Measurements from ENCODE around the gene ALPK3. TPM values are rescaled to one million over a fixed set of nuclear protein-coding genes. Genes with fewer than 3 reads are reported as not detected.

Gene ALPK3
- total RNA-seq, 1 experiment from 2014 or later, result 17.7 TPM

DNA sequence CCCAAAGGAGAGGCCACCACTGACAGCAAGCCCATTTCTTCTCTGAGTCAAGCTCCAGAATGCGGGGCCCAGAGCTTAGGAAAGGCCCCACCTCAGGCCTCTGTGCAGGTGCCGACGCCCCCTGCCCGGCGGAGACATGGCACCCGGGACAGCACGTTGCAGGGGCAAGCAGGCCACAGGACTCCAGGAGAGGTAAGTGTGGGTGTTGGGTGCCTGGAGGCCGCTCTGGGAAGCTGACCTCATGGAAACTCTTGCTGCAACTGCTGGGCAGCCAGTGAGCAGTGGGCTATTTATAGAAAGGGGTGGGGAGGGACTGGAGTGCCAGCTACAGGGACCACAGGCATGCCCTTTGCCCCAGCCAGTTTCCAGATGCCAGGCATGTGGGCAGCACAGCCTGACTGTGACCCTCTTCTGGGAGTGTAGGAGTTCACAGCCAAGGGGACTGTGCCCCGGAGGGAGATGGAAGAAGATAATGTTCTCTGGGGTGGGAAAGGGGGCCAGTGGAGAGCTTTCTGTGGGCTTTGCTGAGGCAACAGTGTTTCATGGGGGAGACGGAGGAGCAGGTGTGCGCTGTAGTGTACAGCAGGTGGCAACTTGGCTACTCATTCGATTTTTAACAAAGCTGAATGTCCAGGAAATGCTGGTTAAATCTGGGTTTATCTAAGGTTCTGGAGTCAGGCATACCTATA is 23.7 kb downstream of the ALPK3 start:
- no peaks in the 10 kb centered on the region for H3K27me3 Mint-ChIP-seq (ENCODE audit: low read depth)
- H3K27ac ChIP-seq (ENCODE audit: insufficient read length, low read depth, low read length), result no peak overlapping the region
- H2AK5ac ChIP-seq (ENCODE audit: insufficient read length, low read length), result no peak overlapping the region
- no peak overlapping the region for H2BK15ac ChIP-seq (ENCODE audit: low read depth, low read length)
- H3K27me3 ChIP-seq (ENCODE audit: insufficient read depth, low read length), result no peaks in the 10 kb centered on the region
- H3K27ac Mint-ChIP-seq, result peak overlapping the region in 1 of 3 experiments; percentile 35; a peak in 1 of 7 replicates
- H4K8ac ChIP-seq (replicated peaks; ENCODE audit: insufficient read length, low read depth, low read length), result no peak overlapping the region
- TF ChIP-seq, protein P1, sequence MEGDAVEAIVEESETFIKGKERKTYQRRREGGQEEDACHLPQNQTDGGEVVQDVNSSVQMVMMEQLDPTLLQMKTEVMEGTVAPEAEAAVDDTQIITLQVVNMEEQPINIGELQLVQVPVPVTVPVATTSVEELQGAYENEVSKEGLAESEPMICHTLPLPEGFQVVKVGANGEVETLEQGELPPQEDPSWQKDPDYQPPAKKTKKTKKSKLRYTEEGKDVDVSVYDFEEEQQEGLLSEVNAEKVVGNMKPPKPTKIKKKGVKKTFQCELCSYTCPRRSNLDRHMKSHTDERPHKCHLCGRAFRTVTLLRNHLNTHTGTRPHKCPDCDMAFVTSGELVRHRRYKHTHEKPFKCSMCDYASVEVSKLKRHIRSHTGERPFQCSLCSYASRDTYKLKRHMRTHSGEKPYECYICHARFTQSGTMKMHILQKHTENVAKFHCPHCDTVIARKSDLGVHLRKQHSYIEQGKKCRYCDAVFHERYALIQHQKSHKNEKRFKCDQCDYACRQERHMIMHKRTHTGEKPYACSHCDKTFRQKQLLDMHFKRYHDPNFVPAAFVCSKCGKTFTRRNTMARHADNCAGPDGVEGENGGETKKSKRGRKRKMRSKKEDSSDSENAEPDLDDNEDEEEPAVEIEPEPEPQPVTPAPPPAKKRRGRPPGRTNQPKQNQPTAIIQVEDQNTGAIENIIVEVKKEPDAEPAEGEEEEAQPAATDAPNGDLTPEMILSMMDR (conservative IDR thresholded peaks at IDR 0.05), result no peak
- H2BK5ac ChIP-seq (ENCODE audit: insufficient read length, low read length), result no peak overlapping the region
- no peak overlapping the region for H2AFZ ChIP-seq (ENCODE audit: low read length)
- no peak overlapping the region for H3K4me3 Mint-ChIP-seq
- H3K36me3 Mint-ChIP-seq (ENCODE audit: insufficient read depth in 1 of 3, low read depth in 3 of 3), result peaks cover 2 to 25% (median 6%) of the 10 kb centered on the region in 3 experiments; a peak in 5 of 7 replicates
- peaks cover under 1 to 1% of the 10 kb centered on the region in 2 experiments; a peak in 2 of 5 replicates for H3K9me3 Mint-ChIP-seq
- H3K4me1 Mint-ChIP-seq, result peaks cover 5% of the 10 kb centered on the region in 2 experiments; a peak in 2 of 4 replicates
- no peak overlapping the region for H3K9ac ChIP-seq (ENCODE audit: extremely low read depth, insufficient read length, low read length)
- H3K23ac ChIP-seq (ENCODE audit: insufficient read length, low read depth, low read length), result no peak overlapping the region
- H3K79me1 ChIP-seq (ENCODE audit: insufficient read depth, low read depth, low read length, poor library complexity, severe bottlenecking), result peaks cover 3% of the 10 kb centered on the region
- H3K4me2 ChIP-seq (ENCODE audit: insufficient read depth, insufficient read length, low read length), result no peak overlapping the region
- H4K5ac ChIP-seq (ENCODE audit: insufficient read length, low read depth, low read length), result no peak overlapping the region
- H3K18ac ChIP-seq (ENCODE audit: insufficient read length, low read depth, low read length), result no peak overlapping the region
- no peak overlapping the region for H3K4ac ChIP-seq (ENCODE audit: low read depth, low read length)
- H2BK12ac ChIP-seq (ENCODE audit: insufficient read length, low read depth, low read length), result no peak overlapping the region
- no CpG with 5 or more reads among the region's 12 CpGs for WGBS (ENCODE audit: extremely low coverage, insufficient read length, low lambda C conversion rate)
- H3K14ac ChIP-seq (ENCODE audit: insufficient read depth, low read length), result no peak overlapping the region; the same call in 1 of the 2 replicates
- H3K23me2 ChIP-seq (ENCODE audit: insufficient read length, low read depth, low read length, poor library complexity, severe bottlenecking), result no peaks in the 10 kb centered on the region
- no peaks in the 10 kb centered on the region for H4K20me1 ChIP-seq (ENCODE audit: control insufficient read depth, insufficient read depth, insufficient read length)
- no peak overlapping the region for H2BK120ac ChIP-seq (ENCODE audit: low read depth, low read length, poor library complexity, severe bottlenecking)
- H3K56ac ChIP-seq (ENCODE audit: insufficient read length, low read depth, low read length), result no peak overlapping the region
- no peaks in the 10 kb centered on the region for H3K9me3 ChIP-seq (ENCODE audit: control insufficient read depth, low read depth, low read length)
- no peaks in the 10 kb centered on the region for H3K4me1 ChIP-seq (ENCODE audit: insufficient read depth, low read length)
- no peak overlapping the region for H3T11ph ChIP-seq (ENCODE audit: low read length)
- peak; percentile 22 for DNase-seq
- H4K91ac ChIP-seq (ENCODE audit: insufficient read length, low read depth, low read length), result no peak overlapping the region
- no peaks in the 10 kb centered on the region for H3K79me2 ChIP-seq (ENCODE audit: insufficient read depth, low read length)
- H2BK20ac ChIP-seq (ENCODE audit: low read depth, low read length, poor library complexity, severe bottlenecking), result no peak overlapping the region

All from H9 (cell line).